ENCODE results near the gene RNASEH1. TPM values are rescaled to one million over a fixed set of nuclear protein-coding genes. Genes with fewer than 3 reads are reported as not detected.

The RNASEH1 gene
- total and polyA plus RNA-seq, 2 of the 13 experiments (the other 11 are each of a cell fraction or from before 2014, with no cell fraction given): 14.5 to 57.4 TPM

DNA sequence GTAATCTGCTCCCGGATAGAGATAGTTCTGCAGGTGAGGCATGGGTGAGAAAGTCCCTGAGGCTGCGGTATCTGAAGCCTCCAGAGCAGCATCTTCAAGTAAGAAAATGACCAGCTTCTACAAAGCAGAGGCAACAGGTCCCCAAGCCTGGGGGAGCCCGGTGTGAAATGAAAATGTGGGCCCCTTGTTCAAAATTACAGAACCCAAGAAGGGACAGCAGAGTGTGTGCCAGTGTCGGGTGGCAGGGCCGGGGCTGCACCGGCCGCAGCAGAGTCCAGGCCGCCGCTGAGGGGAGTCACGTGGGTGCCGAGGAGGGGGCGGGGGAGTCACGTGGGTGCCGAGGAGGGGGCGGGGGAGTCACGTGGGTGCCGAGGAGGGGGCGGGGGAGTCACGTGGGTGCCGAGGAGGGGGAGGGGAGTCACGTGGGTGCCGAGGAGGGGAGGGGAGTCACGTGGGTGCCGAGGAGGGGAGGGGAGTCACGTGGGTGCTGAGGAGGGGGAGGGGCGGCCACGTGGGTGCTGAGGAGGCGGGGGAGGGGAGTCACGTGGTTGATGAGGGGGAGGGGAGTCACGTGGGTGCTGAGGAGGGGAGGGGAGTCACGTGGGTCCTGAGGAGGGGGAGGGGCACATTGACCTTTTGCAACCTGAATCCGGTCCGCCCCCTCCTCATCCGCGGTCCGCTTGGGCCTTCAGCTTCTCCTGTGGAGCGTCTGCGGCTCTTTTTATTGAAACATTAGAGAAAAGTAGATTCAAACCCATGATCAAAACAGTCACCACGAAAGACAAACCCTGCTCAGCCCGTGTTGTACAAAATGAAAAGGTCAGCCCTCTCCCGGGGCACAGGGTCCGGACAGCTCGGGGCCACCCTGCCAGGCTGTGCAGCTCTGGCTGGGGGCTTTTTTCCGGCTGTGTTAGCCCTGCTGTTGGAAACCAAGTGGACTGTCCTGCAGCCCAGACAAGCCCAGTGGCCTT, 47.1 kb upstream of the RNASEH1 start (continued):
- TF ChIP-seq ZNF142 (CRISPR knock-in tag; IDR thresholded peaks at IDR 0.05) (no peak; the same call in 1 of the 2 replicates), ZBTB33 (CRISPR knock-in tag; IDR thresholded peaks at IDR 0.05) (peak; percentile 85; the same call in 1 of the 2 replicates), HNF4G (IDR thresholded peaks at IDR 0.05; ENCODE audit: borderline replicate concordance, low read depth, low read length) (peak; percentile 38; the same call in 1 of the 2 replicates), HNF4G (CRISPR knock-in tag; IDR thresholded peaks at IDR 0.05; ENCODE audit: borderline replicate concordance, low read depth) (no peak; the same call in 1 of the 2 replicates), ZNF484 (CRISPR knock-in tag; IDR thresholded peaks at IDR 0.05; ENCODE audit: borderline replicate concordance, low read depth) (no peak), ZEB1 (IDR thresholded peaks at IDR 0.05; ENCODE audit: insufficient replicate concordance, low read depth) (peak; percentile 47), ZNF839 (CRISPR knock-in tag; IDR thresholded peaks at IDR 0.05; ENCODE audit: borderline replicate concordance) (no peak), HES4 (CRISPR knock-in tag; IDR thresholded peaks at IDR 0.05; ENCODE audit: borderline replicate concordance) (no peak), NCOA2 (CRISPR knock-in tag; IDR thresholded peaks at IDR 0.05) (no peak; the same call in 1 of the 2 replicates), NFRKB (IDR thresholded peaks at IDR 0.05) (no peak), FOXM1 (CRISPR knock-in tag; IDR thresholded peaks at IDR 0.05) (no peak), WIZ (CRISPR knock-in tag; IDR thresholded peaks at IDR 0.05) (no peak), ZNF234 (CRISPR knock-in tag; conservative IDR thresholded peaks at IDR 0.05) (no peak), POLR2AphosphoS2 (IDR thresholded peaks at IDR 0.05; ENCODE audit: low read depth, low read length) (no peak), TERF1 (CRISPR knock-in tag; IDR thresholded peaks at IDR 0.05) (no peak)
- TF ChIP-seq, protein P1, sequence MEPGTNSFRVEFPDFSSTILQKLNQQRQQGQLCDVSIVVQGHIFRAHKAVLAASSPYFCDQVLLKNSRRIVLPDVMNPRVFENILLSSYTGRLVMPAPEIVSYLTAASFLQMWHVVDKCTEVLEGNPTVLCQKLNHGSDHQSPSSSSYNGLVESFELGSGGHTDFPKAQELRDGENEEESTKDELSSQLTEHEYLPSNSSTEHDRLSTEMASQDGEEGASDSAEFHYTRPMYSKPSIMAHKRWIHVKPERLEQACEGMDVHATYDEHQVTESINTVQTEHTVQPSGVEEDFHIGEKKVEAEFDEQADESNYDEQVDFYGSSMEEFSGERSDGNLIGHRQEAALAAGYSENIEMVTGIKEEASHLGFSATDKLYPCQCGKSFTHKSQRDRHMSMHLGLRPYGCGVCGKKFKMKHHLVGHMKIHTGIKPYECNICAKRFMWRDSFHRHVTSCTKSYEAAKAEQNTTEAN (CRISPR knock-in tag; conservative IDR thresholded peaks at IDR 0.05): no peak
- TF ChIP-seq, protein P2, sequence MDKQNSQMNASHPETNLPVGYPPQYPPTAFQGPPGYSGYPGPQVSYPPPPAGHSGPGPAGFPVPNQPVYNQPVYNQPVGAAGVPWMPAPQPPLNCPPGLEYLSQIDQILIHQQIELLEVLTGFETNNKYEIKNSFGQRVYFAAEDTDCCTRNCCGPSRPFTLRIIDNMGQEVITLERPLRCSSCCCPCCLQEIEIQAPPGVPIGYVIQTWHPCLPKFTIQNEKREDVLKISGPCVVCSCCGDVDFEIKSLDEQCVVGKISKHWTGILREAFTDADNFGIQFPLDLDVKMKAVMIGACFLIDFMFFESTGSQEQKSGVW (CRISPR knock-in tag; IDR thresholded peaks at IDR 0.05; ENCODE audit: borderline replicate concordance): no peak

All from HepG2 (cell line).